Measurements from ENCODE around the gene KIF13A.

DNA sequence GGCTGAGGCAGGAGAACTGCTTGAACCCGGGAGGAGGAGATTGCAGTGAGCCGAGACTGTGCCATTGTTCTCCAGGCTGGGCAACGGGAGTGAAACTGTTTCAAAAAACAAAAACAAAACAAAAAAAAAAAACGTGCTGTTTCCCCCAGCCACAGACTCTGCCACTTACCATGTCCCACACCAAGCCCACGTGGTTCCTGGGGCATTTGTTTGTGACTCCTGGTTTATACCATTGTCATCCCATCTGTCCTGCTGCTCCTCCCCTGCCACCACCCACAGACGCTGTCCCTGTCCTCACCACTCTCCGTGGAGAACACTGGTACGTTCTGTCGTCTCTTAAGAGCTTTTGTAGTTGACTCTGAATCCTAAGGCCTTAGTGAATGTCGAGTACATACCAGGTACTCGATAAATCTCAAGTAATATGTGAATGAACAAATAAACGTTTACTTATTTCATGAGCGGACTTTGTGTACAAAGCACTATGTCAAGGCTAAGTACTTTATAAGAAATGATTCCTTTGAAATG is 48.0 kb upstream of the KIF13A start:
- TF ChIP-seq POLR2AphosphoS5 (IDR thresholded peaks at IDR 0.05; ENCODE audit: low read depth, low read length) (no peak), POLR2A (IDR thresholded peaks at IDR 0.05; ENCODE audit: low read depth, low read length) (no peak)

Measured in GM12892 (cell line).